B cell (primary cell): ENCODE results near the gene MIPOL1. TPM values are rescaled to one million over a fixed set of nuclear protein-coding genes. Genes with fewer than 3 reads are reported as not detected.

Source experiments
- ATAC-seq: fragments of 200-7000 bp; cut with Tn5 transposase; one replicate; pipeline ENCODE4 v1.10.0; 2021; ENCODE audit warnings: low read depth, mild to moderate bottlenecking, moderate number of reproducible peaks, moderate library complexity
- CTCF ChIA-PET: fragments of 350-600 bp; sonication (Branson Sonifier 250); formaldehyde crosslinking; loops from one replicate; lab custom pipeline; 2021; ENCODE audit warnings: antibody characterized with exemption, inconsistent platforms; lab: Charles Lee
- POLR2A ChIA-PET: fragments of 350-600 bp; sonication (Branson Sonifier 250); formaldehyde crosslinking; loops from one replicate; lab custom pipeline; 2021; ENCODE audit warnings: antibody characterized with exemption; lab: Charles Lee
- DNase-seq: peaks from one replicate; pipeline ENCODE4 v3.0.0; 2013
- H2AFZ ChIP-seq: 2 replicates; pipeline ENCODE4 v1.6.1; 2012; ENCODE audit warnings: mild to moderate bottlenecking, low read depth, low read length; ENCODE audit not compliant: insufficient read depth, poor library complexity, severe bottlenecking
- H3K27ac ChIP-seq, 2 donors: 1 replicate in 1 of 2; 2 replicates in 1 of 2; pipeline ENCODE4 v1.5.1; 2012 to 2013; ENCODE audit warnings: low read length in 2 of 2, mild to moderate bottlenecking in 2 of 2, moderate library complexity in 1 of 2
- H3K27me3 ChIP-seq, 4 experiments: fragments of 200-600 bp in 1 of 4; sonication (generic) in 1 of 4; replicated peaks in 1 of 4; 1 replicate in 2 of 4; 2 replicates in 2 of 4; pipeline versions ENCODE4 v1.6.1 to v1.7.0; 2013 to 2016; ENCODE audit warnings: low read length in 3 of 4, mild to moderate bottlenecking in 2 of 4, mixed read lengths in 1 of 4, moderate library complexity in 1 of 4; ENCODE audit not compliant: insufficient read depth in 4 of 4, control insufficient read depth in 3 of 4; ENCODE audit errors: control extremely low read depth in 1 of 4
- H3K36me3 ChIP-seq, 2 experiments: replicated peaks in 1 of 2; 1 replicate in 1 of 2; 2 replicates in 1 of 2; pipeline versions ENCODE4 v1.6.1 to v1.7.1; 2013; ENCODE audit warnings: low read length in 1 of 2; ENCODE audit not compliant: insufficient read depth in 2 of 2, control insufficient read depth in 1 of 2; ENCODE audit errors: control extremely low read depth in 1 of 2, extremely low read depth in 1 of 2
- H3K4me1 ChIP-seq, 2 donors: fragments of 200-600 bp in 1 of 2; sonication (generic) in 1 of 2; 1 replicate in 1 of 2; 2 replicates in 1 of 2; pipeline versions ENCODE4 v1.5.1 to v1.6.1; 2013 to 2017; ENCODE audit warnings: low read length in 2 of 2; ENCODE audit not compliant: control insufficient read depth in 2 of 2, insufficient read depth in 2 of 2
- H3K4me2 ChIP-seq: replicated peaks from 2 replicates; pipeline ENCODE3; 2012; ENCODE audit warnings: mild to moderate bottlenecking, low read depth, low read length; ENCODE audit not compliant: poor library complexity, severe bottlenecking
- H3K4me3 ChIP-seq, 5 experiments: fragments of 200-600 bp in 1 of 5; sonication (generic) in 1 of 5; 1 replicate in 3 of 5; 2 replicates in 2 of 5; pipeline versions ENCODE4 v1.5.1 to v1.7.0; 2011 to 2016; ENCODE audit warnings: low read length in 4 of 5, mild to moderate bottlenecking in 4 of 5, low read depth in 2 of 5, control low read depth in 1 of 5, moderate library complexity in 1 of 5; ENCODE audit not compliant: insufficient read depth in 1 of 5; ENCODE audit errors: control extremely low read depth in 1 of 5, extremely low read depth in 1 of 5
- H3K79me2 ChIP-seq: fragments of 200-600 bp; sonication (generic); one replicate; pipeline ENCODE4 v1.6.0; 2016; ENCODE audit warnings: low read length; ENCODE audit not compliant: control insufficient read depth, insufficient read depth
- H3K9ac ChIP-seq: fragments of 200-600 bp; sonication (generic); 2 replicates; pipeline ENCODE4 v1.6.1; 2017; ENCODE audit warnings: mild to moderate bottlenecking, low read length, moderate library complexity
- H3K9me3 ChIP-seq, 3 donors: one replicate each; pipeline versions ENCODE4 v1.6.1 to v1.7.1; 2013; ENCODE audit warnings: low read length in 2 of 3; ENCODE audit not compliant: control insufficient read depth in 2 of 3, insufficient read depth in 1 of 3; ENCODE audit errors: control extremely low read depth in 1 of 3
- H4K20me1 ChIP-seq: 2 replicates; pipeline ENCODE4 v1.6.0; 2012; ENCODE audit warnings: mild to moderate bottlenecking, low read length; ENCODE audit not compliant: insufficient read depth, control insufficient read depth, poor library complexity, severe bottlenecking
- H3K27ac Mint-ChIP-seq: one replicate; pipeline ENCODE4 v1.8.0; 2021; ENCODE audit warnings: mixed read lengths
- H3K27me3 Mint-ChIP-seq: one replicate; pipeline ENCODE4 v1.8.0; 2021; ENCODE audit warnings: mixed read lengths
- H3K4me1 Mint-ChIP-seq: one replicate; pipeline ENCODE4 v1.8.0; 2021; ENCODE audit warnings: mixed read lengths
- H3K4me3 Mint-ChIP-seq: one replicate; pipeline ENCODE4 v1.8.0; 2021; ENCODE audit warnings: mixed read lengths
- H3K9me3 Mint-ChIP-seq: one replicate; pipeline ENCODE4 v1.8.0; 2022; ENCODE audit warnings: mixed read lengths; ENCODE audit not compliant: insufficient read depth
- CTCF ChIP-seq: fragments of 200-600 bp; IDR thresholded peaks from one replicate; pipeline ENCODE4 v1.8.0; 2022; ENCODE audit warnings: antibody characterized with exemption, mild to moderate bottlenecking
- EZH2 ChIP-seq: IDR thresholded peaks from 2 replicates; pipeline ENCODE4 v1.6.1; 2012; ENCODE audit warnings: borderline replicate concordance, low read depth, mild to moderate bottlenecking, moderate library complexity, low read length; ENCODE audit not compliant: insufficient read depth, poor library complexity, severe bottlenecking
- whole genome bisulfite sequencing: methylation state at CpG from one replicate; pipeline ENCODE4 v1.1.5; 2013; ENCODE audit warnings: missing lambda C conversion rate; ENCODE audit not compliant: insufficient coverage; 5-methylcytosine and 5-hydroxymethylcytosine counted together
- intact Hi-C: fragments of 100-400 bp; cut with micrococcal nuclease; formaldehyde crosslinking; loops from one replicate; pipeline ENCODE4 v1.10.0; 2022
- polyA plus RNA-seq: library from polyadenylated mRNA; depleted of rRNA; stranded (reverse); fragments of >200 nt; gene quantifications from 2 replicates; pipeline ENCODE4 v1.2.3, GENCODE V29; 2012
- total RNA-seq, 2 donors: library from RNA; stranded (reverse); fragments of 120-200 nt in 1 of 2; gene quantifications; 1 replicate in 1 of 2; 2 replicates in 1 of 2; pipeline versions ENCODE4 v1.2.3 to v1.2.4, GENCODE V29; 2013 to 2022

MIPOL1 gene
- total and polyA plus RNA-seq, 2 donors (not counting 1 experiment from before 2014, with no cell fraction given): 0.17 TPM; not detected in 1

GRCh38 chr14:37579274-37579673 lies 381.5 kb downstream of the MIPOL1 start:
- H3K4me3 Mint-ChIP-seq: no peak overlapping the region
- CTCF ChIA-PET: no interaction called here
- Histone ChIP-seq H3K36me3 (no peaks in the 10 kb centered on the region), H3K27me3 (peaks cover 0 to 5% (median 2%) of the 10 kb centered on the region in 4 experiments), H3K79me2 (no peaks in the 10 kb centered on the region), H3K9me3 (peaks cover 0 to 9% (median 0%) of the 10 kb centered on the region in 3 donors), H4K20me1 (no peaks in the 10 kb centered on the region), H3K4me3 (no peak overlapping the region), H3K4me2 (no peak overlapping the region), H2AFZ (no peak overlapping the region), H3K27ac (no peak overlapping the region), H3K4me1 (no peaks in the 10 kb centered on the region), H3K9ac (no peak overlapping the region)
- peaks cover 18% of the 10 kb centered on the region for H3K27me3 Mint-ChIP-seq
- no peaks in the 10 kb centered on the region for H3K4me1 Mint-ChIP-seq
- ATAC-seq (no peak), DNase-seq (no peak)
- 74% methylated on average over 7 of the region's 9 CpGs for WGBS
- POLR2A ChIA-PET: no interaction called here
- no peak overlapping the region for H3K27ac Mint-ChIP-seq
- no peak for TF ChIP-seq CTCF
- no peak for TF ChIP-seq EZH2
- no peaks in the 10 kb centered on the region for H3K9me3 Mint-ChIP-seq
- intact Hi-C loops: no loop called here

- H3K4me3 ChIP-seq: no peak overlapping the region
- H3K27ac Mint-ChIP-seq: no peak overlapping the region
- intact Hi-C loops: no loop called here
- no peaks in the 10 kb centered on the region for H3K4me1 Mint-ChIP-seq
- no peak overlapping the region for H3K9ac ChIP-seq
- no peaks in the 10 kb centered on the region for H3K79me2 ChIP-seq
- no peak overlapping the region for H3K4me2 ChIP-seq
- peaks cover 18% of the 10 kb centered on the region for H3K27me3 Mint-ChIP-seq
- ChIA-PET CTCF (no interaction called here), POLR2A (no interaction called here)
- DNase-seq (no peak), ATAC-seq (no peak)
- no peaks in the 10 kb centered on the region for H3K36me3 ChIP-seq
- no peak overlapping the region for H2AFZ ChIP-seq
- no peaks in the 10 kb centered on the region for H4K20me1 ChIP-seq
- TF ChIP-seq EZH2 (no peak), CTCF (no peak)
- no peak overlapping the region for H3K27ac ChIP-seq
- H3K4me1 ChIP-seq: no peaks in the 10 kb centered on the region
- no peaks in the 10 kb centered on the region for H3K9me3 Mint-ChIP-seq
- peaks cover 0 to 18% (median 0%) of the 10 kb centered on the region in 3 donors for H3K9me3 ChIP-seq
- H3K27me3 ChIP-seq: peaks cover 0 to 12% (median 3%) of the 10 kb centered on the region in 4 experiments
- H3K4me3 Mint-ChIP-seq: no peak overlapping the region
- WGBS: 100% methylated on average over 1 of the region's 2 CpGs
These were observed 382.4 kb downstream of the MIPOL1 start for GRCh38 chr14:37580146-37580545.
